AG09319 (cell line): ENCODE measurements around the gene GMEB2.

Experiments
- DNase-seq: peaks from one replicate; pipeline ENCODE4 v3.0.0-alpha.2; 2010; ENCODE audit warnings: low read depth; ENCODE audit errors: extremely low read depth
- TF ChIP-seq, protein P1 (sequence below): IDR thresholded peaks from 2 replicates; pipeline ENCODE4 v1.5.1; 2011; ENCODE audit warnings: low read depth, mild to moderate bottlenecking, inconsistent platforms, low read length, moderate library complexity

The GMEB2 gene

GRCh38 chr20:63543733-63544132 lies 83.2 kb downstream of the GMEB2 start:
- TF ChIP-seq, protein P1, sequence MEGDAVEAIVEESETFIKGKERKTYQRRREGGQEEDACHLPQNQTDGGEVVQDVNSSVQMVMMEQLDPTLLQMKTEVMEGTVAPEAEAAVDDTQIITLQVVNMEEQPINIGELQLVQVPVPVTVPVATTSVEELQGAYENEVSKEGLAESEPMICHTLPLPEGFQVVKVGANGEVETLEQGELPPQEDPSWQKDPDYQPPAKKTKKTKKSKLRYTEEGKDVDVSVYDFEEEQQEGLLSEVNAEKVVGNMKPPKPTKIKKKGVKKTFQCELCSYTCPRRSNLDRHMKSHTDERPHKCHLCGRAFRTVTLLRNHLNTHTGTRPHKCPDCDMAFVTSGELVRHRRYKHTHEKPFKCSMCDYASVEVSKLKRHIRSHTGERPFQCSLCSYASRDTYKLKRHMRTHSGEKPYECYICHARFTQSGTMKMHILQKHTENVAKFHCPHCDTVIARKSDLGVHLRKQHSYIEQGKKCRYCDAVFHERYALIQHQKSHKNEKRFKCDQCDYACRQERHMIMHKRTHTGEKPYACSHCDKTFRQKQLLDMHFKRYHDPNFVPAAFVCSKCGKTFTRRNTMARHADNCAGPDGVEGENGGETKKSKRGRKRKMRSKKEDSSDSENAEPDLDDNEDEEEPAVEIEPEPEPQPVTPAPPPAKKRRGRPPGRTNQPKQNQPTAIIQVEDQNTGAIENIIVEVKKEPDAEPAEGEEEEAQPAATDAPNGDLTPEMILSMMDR, result no peak
- no peak for DNase-seq

DNA sequence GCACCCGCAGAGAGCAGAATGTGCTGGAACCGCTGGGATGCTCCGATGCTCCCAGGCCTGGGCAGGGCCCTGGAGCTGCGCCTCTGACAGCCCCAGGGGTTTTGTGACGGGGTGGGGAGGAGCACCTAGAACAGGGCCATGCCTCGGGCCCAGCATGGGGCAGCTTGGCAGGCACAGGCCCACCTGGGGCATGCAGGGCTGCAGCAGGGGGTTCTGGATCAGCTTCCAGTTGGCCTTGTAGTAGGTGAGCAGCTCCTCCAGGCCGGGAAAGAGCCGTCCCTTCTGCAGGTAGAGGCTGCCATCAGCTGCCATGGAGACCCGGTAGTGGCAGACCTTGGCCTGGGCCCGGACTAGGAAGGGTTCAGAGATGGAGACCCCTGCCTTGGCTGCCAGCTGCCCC lies 83.8 kb downstream of the GMEB2 start:
- TF ChIP-seq, protein P1, result no peak
- no peak for DNase-seq

- no peak for DNase-seq
- TF ChIP-seq, protein P1, result no peak
Observed at GRCh38 chr20:63542696-63543095, 84.2 kb downstream of the GMEB2 start.

GRCh38 chr20:63542031-63542559 lies 84.8 kb downstream of the GMEB2 start:
- TF ChIP-seq, protein P1, result no peak
- DNase-seq, result no peak

DNA sequence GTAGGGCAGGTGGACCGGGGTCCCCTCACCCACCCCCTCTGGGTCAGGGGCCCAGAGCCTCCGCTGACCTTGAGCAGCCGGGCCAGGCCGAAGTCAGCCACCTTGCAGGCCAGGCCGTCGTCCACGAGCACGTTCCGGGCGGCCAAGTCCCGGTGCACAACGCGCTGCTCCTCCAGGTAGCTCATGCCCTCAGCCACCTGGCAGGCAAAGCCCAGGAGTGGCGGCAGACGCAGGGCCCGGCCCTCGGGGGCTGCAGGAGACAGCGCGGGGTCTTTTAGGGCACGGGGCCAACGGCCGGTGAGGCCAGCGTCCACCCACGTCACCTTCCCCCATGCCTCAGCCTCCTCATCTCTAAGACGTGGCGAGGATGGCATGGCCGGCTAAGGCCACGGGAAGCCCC lies 85.5 kb downstream of the GMEB2 start:
- DNase-seq, result no peak
- TF ChIP-seq, protein P1, result no peak

GRCh38 chr20:63540417-63541186 lies 86.3 kb downstream of the GMEB2 start:
- no peak for DNase-seq
- TF ChIP-seq, protein P1, result no peak

DNA sequence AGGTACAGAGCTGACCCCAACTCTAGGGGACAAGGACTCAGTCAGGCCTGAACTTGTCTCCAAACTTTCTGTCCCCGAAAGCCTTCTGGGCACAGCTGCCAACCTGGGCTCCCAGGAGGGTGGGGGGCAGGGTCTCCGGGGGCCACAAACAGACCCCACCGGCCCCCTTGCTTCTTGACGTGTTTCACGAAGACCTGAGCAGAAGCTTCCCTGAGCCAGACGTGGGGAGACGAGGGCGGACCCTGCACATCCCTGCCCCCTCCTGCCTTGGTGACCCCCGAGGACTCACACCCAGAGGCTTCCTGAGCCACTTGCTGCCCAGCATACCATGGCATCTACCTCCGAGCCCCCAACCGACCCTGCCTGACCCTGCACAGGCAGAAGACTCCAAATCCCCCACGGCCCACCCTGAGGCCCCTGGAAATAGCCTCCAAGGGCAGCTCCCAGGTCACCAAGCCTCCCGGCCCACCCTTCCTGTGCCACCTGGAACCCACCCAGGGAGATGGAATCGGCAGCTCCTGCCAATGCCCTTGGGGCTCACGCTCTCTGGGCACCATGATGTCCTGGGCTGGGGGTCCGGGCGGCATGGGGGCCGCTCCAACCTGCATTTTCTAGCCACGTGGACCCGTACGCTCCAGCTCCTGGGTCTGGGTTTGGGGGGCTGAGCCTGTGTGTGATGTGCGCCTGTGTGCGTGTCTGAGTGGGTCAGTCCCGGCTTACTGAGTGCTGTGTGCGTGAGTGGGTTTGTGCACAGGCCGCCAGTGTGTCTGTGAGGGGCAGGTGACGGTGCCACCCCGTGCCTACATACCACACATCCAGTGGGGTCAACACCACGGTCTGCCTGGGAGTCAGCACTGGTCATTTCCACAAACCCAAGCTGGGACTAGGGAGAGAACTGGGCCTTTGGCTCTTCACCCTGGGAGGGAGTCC lies 87.2 kb downstream of the GMEB2 start:
- no peak for DNase-seq
- TF ChIP-seq, protein P1, result no peak
